WTC11 (cell line): Measurements from ENCODE around the gene WNT3. TPM values are rescaled to one million over a fixed set of nuclear protein-coding genes. Genes with fewer than 3 reads are reported as not detected.

Experiments
- ATAC-seq: fragments of 200-7000 bp; cut with Tn5 transposase; 2 replicates; pipeline ENCODE4 v1.10.0; 2021; ENCODE audit warnings: mild to moderate bottlenecking, moderate library complexity
- CTCF ChIA-PET: fragments of 300-600 bp; sonication (Branson Sonifier 250); formaldehyde crosslinking; loops from one replicate; lab custom pipeline; 2021; ENCODE audit warnings: antibody characterized with exemption; lab: Charles Lee
- POLR2A ChIA-PET: fragments of 350-600 bp; sonication (Branson Sonifier 250); formaldehyde crosslinking; loops from one replicate; lab custom pipeline; 2021; ENCODE audit warnings: antibody characterized with exemption; lab: Charles Lee
- DNase-seq: peaks from one replicate; pipeline ENCODE4 v3.0.0; 2021; ENCODE audit warnings: low spot score
- H3K27ac Mint-ChIP-seq: 2 replicates; pipeline ENCODE4 v1.8.0; 2021; ENCODE audit warnings: mixed read lengths
- H3K27me3 Mint-ChIP-seq: 2 replicates; pipeline ENCODE4 v1.8.0; 2021; ENCODE audit warnings: low read depth, mild to moderate bottlenecking, moderate library complexity, mixed read lengths
- H3K36me3 Mint-ChIP-seq: 2 replicates; pipeline ENCODE4 v1.8.0; 2021; ENCODE audit warnings: mixed read lengths
- H3K4me1 Mint-ChIP-seq: 2 replicates; pipeline ENCODE4 v1.8.0; 2022; ENCODE audit warnings: mixed read lengths
- H3K4me3 Mint-ChIP-seq: 2 replicates; pipeline ENCODE4 v1.8.0; 2021; ENCODE audit warnings: mild to moderate bottlenecking, moderate library complexity, mixed read lengths
- H3K9me3 Mint-ChIP-seq: 2 replicates; pipeline ENCODE4 v1.8.0; 2021; ENCODE audit warnings: mixed read lengths
- AFF4 ChIP-seq: sonication (generic); formaldehyde crosslinking; IDR thresholded peaks from 2 replicates; pipeline ENCODE4 v1.8.1; 2023; ENCODE audit warnings: mild to moderate bottlenecking, missing genetic modification reagents, borderline replicate concordance
- ATF1 ChIP-seq: sonication (generic); formaldehyde crosslinking; IDR thresholded peaks from 2 replicates; pipeline ENCODE4 v1.8.1; 2023; ENCODE audit warnings: mild to moderate bottlenecking, moderate library complexity, missing genetic modification reagents
- ATF3 ChIP-seq: sonication (generic); formaldehyde crosslinking; conservative IDR thresholded peaks from 2 replicates; pipeline ENCODE4 v1.8.1; 2022; ENCODE audit warnings: mild to moderate bottlenecking, missing genetic modification reagents
- CBFB ChIP-seq: sonication (generic); formaldehyde crosslinking; IDR thresholded peaks from 2 replicates; pipeline ENCODE4 v1.8.1; 2022; ENCODE audit warnings: mild to moderate bottlenecking, low read depth, missing genetic modification reagents
- ELF4 ChIP-seq: sonication (generic); formaldehyde crosslinking; IDR thresholded peaks from 2 replicates; pipeline ENCODE4 v1.8.1; 2022; ENCODE audit warnings: low read depth, mild to moderate bottlenecking, moderate library complexity, missing genetic modification reagents
- ETV6 ChIP-seq: sonication (generic); formaldehyde crosslinking; IDR thresholded peaks from 2 replicates; pipeline ENCODE4 v1.8.1; 2022; ENCODE audit warnings: mild to moderate bottlenecking, missing genetic modification reagents
- FOXK1 ChIP-seq: sonication (generic); formaldehyde crosslinking; IDR thresholded peaks from 2 replicates; pipeline ENCODE4 v1.8.0; 2022; ENCODE audit warnings: mild to moderate bottlenecking, moderate library complexity, missing genetic modification reagents
- FOXP1 ChIP-seq: sonication (generic); formaldehyde crosslinking; IDR thresholded peaks from 2 replicates; pipeline ENCODE4 v1.8.0; 2022; ENCODE audit warnings: missing genetic modification reagents, mild to moderate bottlenecking, moderate library complexity, borderline replicate concordance
- GRHL2 ChIP-seq: fragments of 250-450 bp; sonication (Bioruptor Pico); IDR thresholded peaks from 2 replicates; pipeline ENCODE4 v1.8.0; 2022; ENCODE audit warnings: mild to moderate bottlenecking, moderate library complexity; ENCODE audit not compliant: insufficient replicate concordance, severe bottlenecking
- GTF2I ChIP-seq: fragments of 250-450 bp; sonication (Bioruptor Pico); conservative IDR thresholded peaks from 2 replicates; pipeline ENCODE4 v1.4.0; 2021; ENCODE audit warnings: mild to moderate bottlenecking
- IRF2 ChIP-seq: sonication (generic); formaldehyde crosslinking; IDR thresholded peaks from 2 replicates; pipeline ENCODE4 v1.8.0; 2022; ENCODE audit warnings: low read depth, missing genetic modification reagents, borderline replicate concordance
- KAT7 ChIP-seq: sonication (generic); formaldehyde crosslinking; IDR thresholded peaks from 2 replicates; pipeline ENCODE4 v1.8.1; 2023; ENCODE audit warnings: missing genetic modification reagents, mild to moderate bottlenecking, borderline replicate concordance
- MAX ChIP-seq: sonication (generic); formaldehyde crosslinking; IDR thresholded peaks from 2 replicates; pipeline ENCODE4 v1.8.0; 2022; ENCODE audit warnings: mild to moderate bottlenecking, missing genetic modification reagents
- NFATC4 ChIP-seq: fragments of 250-450 bp; sonication (Bioruptor Pico); IDR thresholded peaks from 2 replicates; pipeline ENCODE4 v1.9.0; 2021; ENCODE audit warnings: mild to moderate bottlenecking
- NFE2L1 ChIP-seq: sonication (generic); formaldehyde crosslinking; IDR thresholded peaks from 2 replicates; pipeline ENCODE4 v1.8.1; 2023; ENCODE audit warnings: missing genetic modification reagents
- NR2C2 ChIP-seq: sonication (generic); formaldehyde crosslinking; IDR thresholded peaks from 2 replicates; pipeline ENCODE4 v1.8.0; 2022; ENCODE audit warnings: mild to moderate bottlenecking, missing genetic modification reagents
- RELA ChIP-seq: sonication (generic); formaldehyde crosslinking; IDR thresholded peaks from 2 replicates; pipeline ENCODE4 v1.8.1; 2022; ENCODE audit warnings: missing genetic modification reagents, mild to moderate bottlenecking, borderline replicate concordance
- SMAD4 ChIP-seq: sonication (generic); formaldehyde crosslinking; IDR thresholded peaks from 2 replicates; pipeline ENCODE4 v1.8.0; 2022; ENCODE audit warnings: mild to moderate bottlenecking, missing genetic modification reagents
- TEAD1 ChIP-seq: sonication (generic); formaldehyde crosslinking; IDR thresholded peaks from 2 replicates; pipeline ENCODE4 v1.8.0; 2022; ENCODE audit warnings: mild to moderate bottlenecking, missing genetic modification reagents
- USF2 ChIP-seq: sonication (generic); formaldehyde crosslinking; IDR thresholded peaks from 2 replicates; pipeline ENCODE4 v1.8.1; 2023; ENCODE audit warnings: mild to moderate bottlenecking, missing genetic modification reagents, moderate library complexity
- ZNF138 ChIP-seq: sonication (generic); formaldehyde crosslinking; conservative IDR thresholded peaks from 2 replicates; pipeline ENCODE4 v1.8.1; 2022; ENCODE audit warnings: mild to moderate bottlenecking, moderate library complexity, missing genetic modification reagents
- ZNF219 ChIP-seq: sonication (generic); formaldehyde crosslinking; IDR thresholded peaks from 2 replicates; pipeline ENCODE4 v1.8.0; 2023; ENCODE audit warnings: missing genetic modification reagents, mild to moderate bottlenecking, borderline replicate concordance
- ZNF423 ChIP-seq: fragments of 250-450 bp; sonication (Bioruptor Pico); IDR thresholded peaks from 2 replicates; pipeline ENCODE4 v2.1.2; 2022; ENCODE audit warnings: mild to moderate bottlenecking, moderate library complexity
- ZNF532 ChIP-seq: fragments of 250-450 bp; sonication (Bioruptor Pico); IDR thresholded peaks from 2 replicates; pipeline ENCODE4 v1.9.0; 2021; ENCODE audit warnings: mild to moderate bottlenecking, borderline replicate concordance
- ZNF671 ChIP-seq: fragments of 250-450 bp; sonication (Bioruptor Pico); IDR thresholded peaks from 2 replicates; pipeline ENCODE4 v1.8.0; 2021; ENCODE audit warnings: mild to moderate bottlenecking
- total RNA-seq: library from RNA; stranded (reverse); gene quantifications from 3 replicates; pipeline ENCODE4 v1.2.3, GENCODE V29; 2021

The WNT3 gene
- total RNA-seq, 1 experiment from 2014 or later, result 14.1 TPM

GRCh38 chr17:46792071-46792470 is 26.4 kb downstream of the WNT3 start:
- ATAC-seq, result no peak
- Mint-ChIP-seq H3K27me3 (peaks cover 43% of the 10 kb centered on the region), H3K9me3 (peaks cover 11% of the 10 kb centered on the region), H3K27ac (no peak overlapping the region), H3K36me3 (peaks cover 13% of the 10 kb centered on the region), H3K4me3 (no peak overlapping the region), H3K4me1 (peaks cover 30% of the 10 kb centered on the region)
- DNase-seq, result no peak
- CTCF ChIA-PET, result no interaction called here
- POLR2A ChIA-PET, result no interaction called here
- no peak for TF ChIP-seq TEAD1 (CRISPR knock-in tag)
- no peak for TF ChIP-seq ZNF423 (CRISPR knock-in tag)
- no peak for TF ChIP-seq NR2C2
- TF ChIP-seq SMAD4, result no peak
- no peak for TF ChIP-seq AFF4
- no peak for TF ChIP-seq NFE2L1 (CRISPR knock-in tag)
- TF ChIP-seq GTF2I (CRISPR knock-in tag), result no peak

- Mint-ChIP-seq H3K27ac (no peak overlapping the region), H3K4me3 (no peak overlapping the region), H3K9me3 (peaks cover 11% of the 10 kb centered on the region), H3K4me1 (peaks cover 27% of the 10 kb centered on the region), H3K27me3 (peaks cover 43% of the 10 kb centered on the region)
- POLR2A ChIA-PET, result no interaction called here
- DNase-seq, result no peak
- no peak for TF ChIP-seq ZNF532
- no peak for TF ChIP-seq ZNF671
- no peak for TF ChIP-seq FOXK1
- no peak for TF ChIP-seq CBFB
- no peak for TF ChIP-seq RELA
- TF ChIP-seq NFATC4 (CRISPR knock-in tag), result no peak
- no peak for TF ChIP-seq GRHL2 (CRISPR knock-in tag)
- no peak for TF ChIP-seq ETV6
- no peak for TF ChIP-seq IRF2 (CRISPR knock-in tag)
- TF ChIP-seq KAT7, result no peak
- no peak for TF ChIP-seq FOXP1 (CRISPR knock-in tag)
- no peak for TF ChIP-seq ZNF138 (CRISPR knock-in tag)
- TF ChIP-seq ATF3 (CRISPR knock-in tag), result no peak
- no peak for TF ChIP-seq ELF4
- no peak for TF ChIP-seq ZNF219 (CRISPR knock-in tag)
- TF ChIP-seq USF2 (CRISPR knock-in tag), result no peak
- no peak for TF ChIP-seq MAX (CRISPR knock-in tag)
- TF ChIP-seq ATF1, result no peak
- TF ChIP-seq, all 79 proteins: peak for 0
- no peak for ATAC-seq
- peaks cover 13% of the 10 kb centered on the region for H3K36me3 Mint-ChIP-seq
- CTCF ChIA-PET, result no interaction called here
Observed at GRCh38 chr17:46791531-46791930, 27.0 kb downstream of the WNT3 start.
